RWPE1 (cell line): ENCODE results near the gene VRTN.

Source experiments
- CTCF ChIA-PET: fragments of 350-600 bp; sonication (Branson Sonifier 250); formaldehyde crosslinking; extraction: SDS; loops from one replicate; lab custom pipeline; 2021; lab: Yijun Ruan, JAX
- POLR2A ChIA-PET: fragments of 400-600 bp; formaldehyde crosslinking; extraction: SDS; loops from one replicate; lab custom pipeline; 2020; ENCODE audit warnings: antibody characterized with exemption; ENCODE audit not compliant: low non-redundant PET; lab: Yijun Ruan, JAX
- DNase-seq: peaks from one replicate; pipeline ENCODE4 v3.0.0; 2012; ENCODE audit warnings: low spot score
- H3K27ac ChIP-seq: fragments of 450-650 bp; 2 replicates; pipeline ENCODE4 v1.5.1; 2017
- TF ChIP-seq, protein P1 (sequence below): fragments of 450-650 bp; conservative IDR thresholded peaks from 2 replicates; pipeline ENCODE4 v1.5.1; 2017; ENCODE audit warnings: low read depth, mild to moderate bottlenecking

Gene VRTN

DNA sequence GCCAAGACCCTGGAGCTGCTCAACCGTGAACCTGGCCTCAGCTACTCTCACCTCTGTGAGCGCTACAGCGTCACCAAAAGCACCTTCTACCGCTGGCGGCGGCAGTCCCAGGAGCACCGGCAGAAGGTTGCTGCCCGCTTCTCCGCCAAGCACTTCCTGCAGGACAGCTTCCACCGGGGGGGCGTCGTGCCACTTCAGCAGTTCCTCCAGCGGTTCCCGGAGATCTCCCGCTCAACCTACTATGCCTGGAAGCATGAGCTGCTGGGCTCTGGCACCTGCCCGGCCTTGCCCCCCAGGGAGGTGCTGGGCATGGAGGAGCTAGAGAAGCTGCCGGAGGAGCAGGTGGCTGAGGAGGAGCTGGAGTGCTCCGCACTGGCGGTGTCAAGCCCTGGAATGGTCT, 9.3 kb downstream of the VRTN start:
- TF ChIP-seq, protein P1, sequence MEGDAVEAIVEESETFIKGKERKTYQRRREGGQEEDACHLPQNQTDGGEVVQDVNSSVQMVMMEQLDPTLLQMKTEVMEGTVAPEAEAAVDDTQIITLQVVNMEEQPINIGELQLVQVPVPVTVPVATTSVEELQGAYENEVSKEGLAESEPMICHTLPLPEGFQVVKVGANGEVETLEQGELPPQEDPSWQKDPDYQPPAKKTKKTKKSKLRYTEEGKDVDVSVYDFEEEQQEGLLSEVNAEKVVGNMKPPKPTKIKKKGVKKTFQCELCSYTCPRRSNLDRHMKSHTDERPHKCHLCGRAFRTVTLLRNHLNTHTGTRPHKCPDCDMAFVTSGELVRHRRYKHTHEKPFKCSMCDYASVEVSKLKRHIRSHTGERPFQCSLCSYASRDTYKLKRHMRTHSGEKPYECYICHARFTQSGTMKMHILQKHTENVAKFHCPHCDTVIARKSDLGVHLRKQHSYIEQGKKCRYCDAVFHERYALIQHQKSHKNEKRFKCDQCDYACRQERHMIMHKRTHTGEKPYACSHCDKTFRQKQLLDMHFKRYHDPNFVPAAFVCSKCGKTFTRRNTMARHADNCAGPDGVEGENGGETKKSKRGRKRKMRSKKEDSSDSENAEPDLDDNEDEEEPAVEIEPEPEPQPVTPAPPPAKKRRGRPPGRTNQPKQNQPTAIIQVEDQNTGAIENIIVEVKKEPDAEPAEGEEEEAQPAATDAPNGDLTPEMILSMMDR = no peak
- ChIA-PET CTCF (no interaction called here), POLR2A (no interaction called here)
- no peak for DNase-seq
- no peak overlapping the region for H3K27ac ChIP-seq

DNA sequence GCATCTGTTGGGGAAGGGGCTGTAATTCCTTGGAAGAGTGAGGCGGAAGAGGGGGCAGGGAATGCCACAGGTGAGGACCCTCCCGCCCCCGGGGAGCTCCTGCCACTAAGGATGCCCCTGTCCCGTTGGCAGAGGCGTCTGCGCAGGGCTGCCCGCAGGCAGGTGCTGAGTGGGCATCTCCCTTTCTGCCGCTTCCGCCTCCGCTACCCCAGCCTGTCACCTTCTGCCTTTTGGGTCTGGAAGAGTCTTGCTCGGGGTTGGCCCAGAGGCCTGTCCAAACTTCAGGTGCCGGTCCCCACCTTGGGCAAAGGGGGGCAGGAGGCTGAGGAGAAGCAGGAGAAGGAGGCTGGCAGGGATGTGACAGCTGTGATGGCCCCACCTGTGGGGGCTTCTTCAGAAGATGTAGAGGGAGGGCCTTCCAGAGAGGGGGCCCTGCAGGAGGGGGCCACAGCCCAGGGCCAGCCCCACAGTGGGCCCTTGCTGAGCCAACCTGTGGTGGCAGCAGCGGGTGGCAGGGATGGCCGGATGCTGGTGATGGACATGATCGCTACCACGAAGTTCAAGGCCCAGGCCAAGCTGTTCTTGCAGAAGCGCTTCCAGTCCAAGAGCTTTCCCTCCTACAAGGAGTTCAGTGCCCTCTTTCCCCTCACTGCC, 10.0 kb downstream of the VRTN start:
- no peak for DNase-seq
- no peak overlapping the region for H3K27ac ChIP-seq
- POLR2A ChIA-PET = no interaction called here
- TF ChIP-seq, protein P1 = no peak
- CTCF ChIA-PET = no interaction called here

DNA sequence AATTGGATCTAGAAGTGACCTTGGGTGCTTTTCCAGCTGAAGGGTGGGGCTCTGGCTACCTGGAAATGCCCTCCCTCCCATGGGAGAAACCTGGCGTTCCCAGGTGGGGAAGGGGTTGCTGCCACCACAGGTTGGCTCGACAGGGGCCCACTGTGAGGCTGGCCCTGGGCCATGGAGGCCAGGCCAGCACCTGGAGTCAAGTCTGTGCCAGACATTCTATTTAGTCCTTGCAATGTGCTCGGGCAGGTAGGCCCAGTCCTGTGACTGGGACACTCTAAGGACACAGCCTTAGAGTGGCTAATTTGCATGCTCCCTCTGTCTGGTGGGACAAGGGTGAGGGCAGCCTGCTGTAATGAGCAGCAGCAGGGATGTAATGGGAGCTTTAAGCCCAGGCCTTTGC, 11.9 kb downstream of the VRTN start:
- no peak for DNase-seq
- ChIA-PET CTCF (interaction anchor here (0.6 kb wide), 2 partner anchors 253 to 391 kb away, joined by 4 read pairs; no protein-coding TSS in a partner anchor), POLR2A (no interaction called here)
- TF ChIP-seq, protein P1 = no peak
- no peak overlapping the region for H3K27ac ChIP-seq

GRCh38 chr14:74362361-74362915, 14.2 kb downstream of the VRTN start:
- CTCF ChIA-PET = no interaction called here
- DNase-seq = peak; percentile 88
- POLR2A ChIA-PET = no interaction called here

DNA sequence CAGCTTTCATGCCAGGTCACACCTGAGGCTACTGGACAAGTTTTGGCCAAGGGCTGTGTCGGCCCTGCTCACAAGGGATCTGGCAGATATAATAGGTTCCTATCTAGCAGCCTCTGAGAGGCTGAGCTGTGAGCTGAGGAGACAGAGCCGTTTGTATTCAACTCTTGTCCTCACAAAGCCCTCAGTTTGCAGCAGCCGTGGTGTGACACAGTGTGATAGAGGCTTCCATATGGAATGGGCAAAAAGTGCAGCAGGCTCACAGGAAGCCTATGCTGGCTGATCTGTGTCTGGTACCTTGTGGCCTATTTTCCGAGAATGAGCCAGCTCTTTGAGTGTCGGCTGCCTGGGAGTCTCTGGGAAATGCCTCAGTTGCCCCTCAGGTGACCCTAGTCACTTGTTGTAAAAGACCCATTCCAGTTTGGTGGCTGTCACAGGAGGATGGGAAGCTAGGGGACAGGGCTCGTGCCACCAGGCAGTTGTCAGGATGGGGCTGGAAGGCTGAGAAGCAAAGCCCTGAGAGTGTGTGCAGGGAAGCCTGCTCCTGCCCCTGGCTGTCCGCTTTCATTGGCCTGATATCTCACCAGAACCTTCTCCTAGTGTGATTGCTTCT, 16.1 kb downstream of the VRTN start:
- TF ChIP-seq, protein P1 = no peak
- ChIA-PET POLR2A (no interaction called here), CTCF (interaction anchor here (0.6 to 0.7 kb wide), 2 partner anchors 114 to 424 kb away, joined by 4 to 5 read pairs; no protein-coding TSS in a partner anchor)
- no peak overlapping the region for H3K27ac ChIP-seq
- DNase-seq = no peak

More at GRCh38 chr14:74362361-74362915, 14.2 kb downstream of the VRTN start:
- TF ChIP-seq, protein P1 = peak; percentile 96
- H3K27ac ChIP-seq = no peak overlapping the region

DNA sequence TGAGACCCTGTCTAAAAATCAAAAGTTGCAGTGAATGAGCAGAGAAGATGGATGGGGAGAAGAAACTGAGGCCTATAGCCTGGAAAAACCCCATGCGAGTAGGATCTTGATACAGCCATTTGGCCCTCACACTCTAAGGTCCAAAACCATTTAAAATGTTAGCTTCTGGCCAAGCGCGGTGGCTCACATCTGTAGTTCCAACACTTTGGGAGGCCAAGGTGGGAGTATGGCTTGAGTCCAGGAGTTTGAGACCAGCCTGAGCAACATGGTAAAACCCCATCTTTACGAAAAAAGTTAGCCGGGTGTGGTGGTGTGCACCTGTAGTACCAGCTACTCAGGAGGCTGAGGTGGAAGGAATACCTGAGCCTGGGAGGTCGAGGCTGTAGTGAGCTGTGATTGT, 19.8 kb downstream of the VRTN start:
- no peak overlapping the region for H3K27ac ChIP-seq
- CTCF ChIA-PET = interaction anchor here (0.6 kb wide), 2 partner anchors 11 to 111 kb away, joined by 4 to 5 read pairs; no protein-coding TSS in a partner anchor
- POLR2A ChIA-PET = no interaction called here

More for the DNA sequence above, 19.8 kb downstream of the VRTN start:
- DNase-seq = no peak
- TF ChIP-seq, protein P1 = no peak
